ENCODE results near the gene SLC35E2B. TPM values are rescaled to one million over a fixed set of nuclear protein-coding genes. Genes with fewer than 3 reads are reported as not detected.

SLC35E2B gene
- total and polyA plus RNA-seq, 2 of the 13 experiments (the other 11 are each of a cell fraction or from before 2014, with no cell fraction given) = 14.1 to 19.7 TPM

- no peak for TF ChIP-seq LRRFIP1 (CRISPR knock-in tag; conservative IDR thresholded peaks at IDR 0.05)
- TF ChIP-seq ERF (CRISPR knock-in tag; IDR thresholded peaks at IDR 0.05) = peak; percentile 69
- TF ChIP-seq ETV6 (CRISPR knock-in tag; conservative IDR thresholded peaks at IDR 0.05) = no peak
- TF ChIP-seq CTCF (CRISPR knock-in tag; IDR thresholded peaks at IDR 0.05) = peak; percentile 90
- TF ChIP-seq SP5 (CRISPR knock-in tag; IDR thresholded peaks at IDR 0.05; ENCODE audit: borderline replicate concordance, low read depth) = peak; percentile 87
- no peak for TF ChIP-seq HOXA5 (CRISPR knock-in tag; IDR thresholded peaks at IDR 0.05)
- 0 out of 2 replicates have a peak, but pooled peaks have one; percentile 39 for TF ChIP-seq RBFOX2 (IDR thresholded peaks at IDR 0.05; ENCODE audit: low read depth, low read length)
- peak; percentile 70 for TF ChIP-seq PHF20 (CRISPR knock-in tag; IDR thresholded peaks at IDR 0.05)
- TF ChIP-seq ETV5 (CRISPR knock-in tag; IDR thresholded peaks at IDR 0.05; ENCODE audit: borderline replicate concordance) = no peak
- TF ChIP-seq ZNF761 (CRISPR knock-in tag; conservative IDR thresholded peaks at IDR 0.05) = 0 out of 2 replicates have a peak, but pooled peaks have one; percentile 22
- TF ChIP-seq ZNF766 (CRISPR knock-in tag; IDR thresholded peaks at IDR 0.05; ENCODE audit: borderline replicate concordance) = peak; percentile 42; the same call in 1 of the 2 replicates
- TF ChIP-seq RAD51 (IDR thresholded peaks at IDR 0.05; ENCODE audit: borderline replicate concordance) = no peak
- TF ChIP-seq ATF7 (IDR thresholded peaks at IDR 0.05) = no peak
- no peak; the same call in 1 of the 2 replicates for TF ChIP-seq ATF7 (CRISPR knock-in tag; IDR thresholded peaks at IDR 0.05)
- 0 out of 2 replicates have a peak, but pooled peaks have one; percentile 41 for TF ChIP-seq YEATS4 (CRISPR knock-in tag; IDR thresholded peaks at IDR 0.05; ENCODE audit: borderline replicate concordance)
- TF ChIP-seq KAT2B (IDR thresholded peaks at IDR 0.05; ENCODE audit: borderline replicate concordance, low read depth, low read length) = no peak
- TF ChIP-seq MAFG (CRISPR knock-in tag; IDR thresholded peaks at IDR 0.05) = no peak
- peak; percentile 71; the same call in 1 of the 2 replicates for TF ChIP-seq ZMYM3 (CRISPR knock-in tag; IDR thresholded peaks at IDR 0.05)
- no peak for TF ChIP-seq HHEX (CRISPR knock-in tag; IDR thresholded peaks at IDR 0.05)
- peak; percentile 65; the same call in 1 of the 2 replicates for TF ChIP-seq KDM2A (CRISPR knock-in tag; IDR thresholded peaks at IDR 0.05; ENCODE audit: borderline replicate concordance, low read depth)
- TF ChIP-seq ZNF432 (CRISPR knock-in tag; IDR thresholded peaks at IDR 0.05; ENCODE audit: borderline replicate concordance) = no peak
- TF ChIP-seq RCOR2 (CRISPR knock-in tag; IDR thresholded peaks at IDR 0.05) = peak; percentile 40; the same call in 1 of the 2 replicates
- peak; percentile 66; the same call in 1 of the 2 replicates for TF ChIP-seq FOXO1 (CRISPR knock-in tag; IDR thresholded peaks at IDR 0.05)
- TF ChIP-seq NR2F6 (IDR thresholded peaks at IDR 0.05) = peak; percentile 97
- TF ChIP-seq NR2F6 (CRISPR knock-in tag; IDR thresholded peaks at IDR 0.05) = peak; percentile 99
- TF ChIP-seq ZNF350 (CRISPR knock-in tag; IDR thresholded peaks at IDR 0.05; ENCODE audit: borderline replicate concordance, low read depth) = peak; percentile 75
- TF ChIP-seq TCF7L2 (IDR thresholded peaks at IDR 0.05; ENCODE audit: low read depth, low read length) = no peak
- peak; percentile 42; the same call in 1 of the 2 replicates for TF ChIP-seq NCOA2 (CRISPR knock-in tag; IDR thresholded peaks at IDR 0.05)
Observed at GRCh38 chr1:1678581-1679380, 13.8 kb downstream of the SLC35E2B start (continued).

Data from HepG2 (cell line).